GM12878 (cell line): Measurements from ENCODE around the gene CELF2. TPM values are rescaled to one million over a fixed set of nuclear protein-coding genes. Genes with fewer than 3 reads are reported as not detected.

Experiments
- ATAC-seq: fragments of 200-7000 bp; cut with Tn5 transposase; 3 replicates; pipeline ENCODE4 v1.9.1; 2020; ENCODE audit warnings: mild to moderate bottlenecking, moderate library complexity
- BruUV-seq: library from RNA; stranded (reverse); fragments of 400-500 nt; replicated peaks from 2 replicates; lab custom pipeline; 2021; lab: Mats Ljungman, UMichigan
- CTCF ChIA-PET: fragments of 300-600 bp; sonication (Branson Sonifier 250); formaldehyde crosslinking; extraction: SDS; loops from one replicate; lab custom pipeline; 2021; ENCODE audit warnings: inconsistent platforms; lab: Yijun Ruan, JAX
- POLR2A ChIA-PET: fragments of 350-600 bp; formaldehyde crosslinking; extraction: SDS; loops from one replicate; lab custom pipeline; 2021; ENCODE audit warnings: inconsistent platforms; lab: Charles Lee
- RAD21 ChIA-PET: fragments of 300-600 bp; sonication (Branson Sonifier 250); formaldehyde crosslinking; loops from one replicate; lab custom pipeline; 2023; ENCODE audit warnings: antibody characterized with exemption; ENCODE audit not compliant: unreplicated experiment; lab: Charles Lee
- SMC1A ChIA-PET: fragments of 300-600 bp; sonication (Branson Sonifier 250); formaldehyde crosslinking; loops from one replicate; lab custom pipeline; 2023; ENCODE audit not compliant: unreplicated experiment, uncharacterized antibody; lab: Charles Lee
- DNase-seq: peaks from one replicate; pipeline ENCODE4 v3.0.0-alpha.2; 2011; ENCODE audit warnings: low read depth, low spot score
- FAIRE-seq: peaks from 3 replicates; lab custom pipeline; 2011; peaks lifted over from hg19 to GRCh38; lab: Jason Lieb, UNC
- H2AFZ ChIP-seq: 2 replicates; pipeline ENCODE4 v1.6.0; 2011; ENCODE audit warnings: low read depth, low read length, control low read depth; ENCODE audit not compliant: control insufficient read depth
- H3K27ac ChIP-seq: 2 replicates; pipeline ENCODE4 v1.5.1; 2011; ENCODE audit warnings: control low read depth; ENCODE audit not compliant: control insufficient read depth, insufficient read depth
- H3K27me3 ChIP-seq, 2 experiments: replicated peaks in 1 of 2; 2 replicates each; pipeline versions ENCODE4 v1.6.0 to v1.6.1; 2011; ENCODE audit warnings: low read length in 1 of 2; ENCODE audit not compliant: control insufficient read depth in 2 of 2, insufficient read depth in 2 of 2
- H3K36me3 ChIP-seq, 2 experiments: 2 replicates each; pipeline ENCODE4 v1.5.1; 2011; ENCODE audit warnings: low read length in 1 of 2; ENCODE audit not compliant: control insufficient read depth in 2 of 2, insufficient read depth in 2 of 2
- H3K4me1 ChIP-seq: 2 replicates; pipeline ENCODE4 v1.6.1; 2011; ENCODE audit warnings: mild to moderate bottlenecking, low read length, moderate library complexity, mixed read lengths; ENCODE audit not compliant: control insufficient read depth, insufficient read depth
- H3K4me2 ChIP-seq: 2 replicates; pipeline ENCODE4 v1.6.0; 2011; ENCODE audit warnings: control low read depth; ENCODE audit not compliant: control insufficient read depth, insufficient read depth
- H3K4me3 ChIP-seq: fragments of 200-600 bp; sonication (generic); 2 replicates; pipeline ENCODE4 v1.5.1; 2016
- H3K79me2 ChIP-seq: 2 replicates; pipeline ENCODE4 v1.6.0; 2011; ENCODE audit warnings: low read length; ENCODE audit not compliant: control insufficient read depth, insufficient read depth
- H3K9ac ChIP-seq: 2 replicates; pipeline ENCODE4 v1.8.0; 2011; ENCODE audit warnings: low read length, control low read depth, mixed read lengths; ENCODE audit not compliant: control insufficient read depth, insufficient read depth
- H3K9me3 ChIP-seq: replicated peaks from 3 replicates; pipeline ENCODE4 v1.5.1; 2011; ENCODE audit warnings: mild to moderate bottlenecking, low read length; ENCODE audit not compliant: control insufficient read depth, insufficient read depth
- H4K20me1 ChIP-seq: 2 replicates; pipeline ENCODE4 v1.6.0; 2011; ENCODE audit not compliant: control insufficient read depth, insufficient read depth
- ASH2L ChIP-seq: fragments of 300-600, 200-600 bp; sonication (generic); IDR thresholded peaks from 2 replicates; pipeline ENCODE4 v1.6.1; 2017; ENCODE audit warnings: low read depth, mild to moderate bottlenecking, borderline replicate concordance
- ATF7 ChIP-seq: fragments of 450-650 bp; IDR thresholded peaks from 2 replicates; pipeline ENCODE4 v1.6.1; 2016; ENCODE audit warnings: low read depth, mild to moderate bottlenecking
- FOXK2 ChIP-seq: fragments of 450-650 bp; IDR thresholded peaks from 2 replicates; pipeline ENCODE4 v1.6.1; 2017; ENCODE audit warnings: mild to moderate bottlenecking, moderate library complexity
- KDM1A ChIP-seq: fragments of 200-600 bp; sonication (generic); IDR thresholded peaks from 2 replicates; pipeline ENCODE4 v1.6.1; 2016; ENCODE audit warnings: borderline replicate concordance
- MEF2B ChIP-seq: fragments of 450-650 bp; IDR thresholded peaks from 2 replicates; pipeline ENCODE4 v1.6.1; 2018; ENCODE audit warnings: mild to moderate bottlenecking, moderate library complexity; ENCODE audit not compliant: partially characterized antibody, poor library complexity, severe bottlenecking
- NR2F1 ChIP-seq: fragments of 450-650 bp; conservative IDR thresholded peaks from 2 replicates; pipeline ENCODE4 v1.6.1; 2017; ENCODE audit warnings: mild to moderate bottlenecking
- RB1 ChIP-seq: fragments of 450-650 bp; formaldehyde crosslinking; IDR thresholded peaks from 2 replicates; pipeline ENCODE4 v1.6.1; 2017; ENCODE audit warnings: mild to moderate bottlenecking, borderline replicate concordance
- YBX1 ChIP-seq: fragments of 450-650 bp; IDR thresholded peaks from 2 replicates; pipeline ENCODE4 v1.6.1; 2016; ENCODE audit warnings: antibody characterized with exemption
- ZNF24 ChIP-seq: fragments of 450-650 bp; IDR thresholded peaks from 2 replicates; pipeline ENCODE4 v1.6.1; 2017; ENCODE audit warnings: antibody characterized with exemption, mild to moderate bottlenecking
- WGBS: methylation state at CpG from one replicate; pipeline ENCODE4 v1.1.6; 2016; ENCODE audit warnings: low lambda C conversion rate; ENCODE audit not compliant: insufficient replicate concordance, insufficient coverage; ENCODE audit errors: missing lambda C conversion rate; 5-methylcytosine and 5-hydroxymethylcytosine counted together
- in situ Hi-C: fragments of 300-500 bp; cut with MboI; formaldehyde crosslinking; loops from 9 replicates; pipeline ENCODE4 v1.14.3; 2018; ENCODE audit warnings: mixed read lengths
- intact Hi-C: fragments of 100-400 bp; cut with micrococcal nuclease; formaldehyde crosslinking; loops from one replicate; pipeline ENCODE4 v1.14.2; 2022; ENCODE audit not compliant: unreplicated experiment
- polyA plus RNA-seq, 11 experiments: library from polyadenylated mRNA; depleted of rRNA in 4 of 11; unstranded in 6 of 11; stranded (reverse) in 5 of 11; fragments of >200 nt; fragmentation: Nextera tagmentation in 4 of 11; fragmentation: Illumina TruSeq in 1 of 11; extraction: Ambion mirVana in 4 of 11; extraction: Trizol in 1 of 11; gene quantifications; 1 replicate in 1 of 11; 2 replicates in 10 of 11; pipeline versions ENCODE4 v1.2.1 to v1.2.3, GENCODE V29; 2011 to 2016; ENCODE audit warnings: inconsistent platforms in 2 of 11, missing spikeins in 2 of 11, low read depth in 1 of 11
- total RNA-seq, 4 experiments: library from RNA; depleted of rRNA in 3 of 4; stranded (reverse); fragments of >200 nt in 3 of 4; fragmentation: Illumina TruSeq in 1 of 4; extraction: Trizol in 1 of 4; gene quantifications; 2 replicates each; pipeline versions ENCODE4 v1.2.1 to v1.2.3, GENCODE V29; 2013 to 2021

Gene CELF2
- total and polyA plus RNA-seq, 10 of the 15 experiments (the other 5 are each of a cell fraction or from before 2014, with no cell fraction given), result 20.8 to 129 (median 86.3) TPM

DNA sequence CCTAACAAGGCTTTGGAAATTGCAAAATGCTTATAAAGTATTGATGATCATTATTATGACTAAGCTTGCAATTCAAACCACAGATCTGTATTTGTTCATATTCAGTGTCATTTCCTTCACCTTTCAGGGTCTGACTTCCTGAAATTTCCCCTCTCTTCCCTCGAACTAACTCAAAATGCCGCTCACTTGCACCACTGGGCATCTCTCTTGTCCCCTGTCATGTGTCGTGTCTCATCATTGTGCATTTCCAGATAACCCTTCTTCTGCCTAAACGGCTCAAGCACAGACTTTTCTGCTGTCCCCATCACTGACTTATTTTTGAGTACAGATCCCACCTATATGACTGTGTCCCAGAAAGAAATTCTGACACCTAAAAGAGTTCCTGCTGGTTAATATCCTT is 41.0 kb upstream of the CELF2 start:
- no peak for FAIRE-seq
- SMC1A ChIA-PET, result no interaction called here
- Histone ChIP-seq H3K4me3 (no peak overlapping the region), H3K4me2 (no peak overlapping the region), H3K4me1 (no peaks in the 10 kb centered on the region), H3K9ac (no peak overlapping the region), H3K36me3 (no peaks in the 10 kb centered on the region), H3K79me2 (no peaks in the 10 kb centered on the region), H3K27me3 (peaks cover 0 to 1% of the 10 kb centered on the region in 2 experiments; a peak in 2 of 4 replicates), H4K20me1 (no peaks in the 10 kb centered on the region), H3K9me3 (no peaks in the 10 kb centered on the region), H2AFZ (no peak overlapping the region), H3K27ac (no peak overlapping the region)
- no peak for ATAC-seq
- DNase-seq, result no peak
- RAD21 ChIA-PET, result no interaction called here
- intact Hi-C loops (no loop called here), in situ Hi-C loops (no loop called here)
- BruUV-seq, result no TSS peak
- WGBS, result 3% methylated on average over 4 of the region's 4 CpGs
- POLR2A ChIA-PET, result no interaction called here
- TF ChIP-seq YBX1, result no peak
- CTCF ChIA-PET, result interaction anchor here (0.6 kb wide), 1 partner anchor 21 kb away, joined by 3 read pairs; no protein-coding TSS in a partner anchor

- Histone ChIP-seq H3K9me3 (no peaks in the 10 kb centered on the region), H3K4me2 (no peak overlapping the region), H3K4me1 (no peaks in the 10 kb centered on the region), H3K27me3 (peaks cover 0 to 1% of the 10 kb centered on the region in 2 experiments; a peak in 2 of 4 replicates), H3K9ac (no peak overlapping the region), H3K4me3 (no peak overlapping the region), H3K27ac (no peak overlapping the region), H3K79me2 (no peaks in the 10 kb centered on the region), H4K20me1 (no peaks in the 10 kb centered on the region), H2AFZ (no peak overlapping the region)
- ATAC-seq, result no peak
- ChIA-PET SMC1A (no interaction called here), CTCF (interaction anchor here (0.6 to 0.7 kb wide), 2 partner anchors 20 to 62 kb away, joined by 3 read pairs; no protein-coding TSS in a partner anchor), RAD21 (no interaction called here), POLR2A (no interaction called here)
- no TSS peak for BruUV-seq
- intact Hi-C loops (no loop called here), in situ Hi-C loops (no loop called here)
- DNase-seq, result no peak
- no peak for FAIRE-seq
- 3% methylated on average over 2 of the region's 2 CpGs for WGBS
- no peak for TF ChIP-seq ATF7
- no peak for TF ChIP-seq NR2F1
- TF ChIP-seq FOXK2, result no peak
- no peak for TF ChIP-seq MEF2B
- no peak for TF ChIP-seq ASH2L
- TF ChIP-seq ZNF24, result no peak
- no peak for TF ChIP-seq KDM1A
- TF ChIP-seq RB1, result no peak
- TF ChIP-seq, all 136 proteins: peak for 0
- no peaks in the 10 kb centered on the region for H3K36me3 ChIP-seq
Measured at GRCh38 chr10:10977226-10977956, 40.3 kb upstream of the CELF2 start.
